Dendritic cell treated with granulocyte-macrophage colony-stimulating factor and Interleukin-4, amounts not matched to agents 40 ng/mL and 50 ng/mL, for 4 days (primary cell): Measurements from ENCODE around the gene SH3BP1.

Experiments
- H3K27ac Mint-ChIP-seq: one replicate; pipeline ENCODE4 v1.8.0; 2022; ENCODE audit warnings: mild to moderate bottlenecking, mixed read lengths
- H3K27me3 Mint-ChIP-seq: one replicate; pipeline ENCODE4 v1.8.0; 2022; ENCODE audit warnings: mild to moderate bottlenecking, mixed read lengths
- H3K36me3 Mint-ChIP-seq: one replicate; pipeline ENCODE4 v1.8.0; 2022; ENCODE audit warnings: low read depth, mixed read lengths
- H3K4me1 Mint-ChIP-seq: one replicate; pipeline ENCODE4 v1.8.0; 2022; ENCODE audit warnings: low read depth, mixed read lengths
- H3K4me3 Mint-ChIP-seq: one replicate; pipeline ENCODE4 v1.8.0; 2022; ENCODE audit warnings: mild to moderate bottlenecking, moderate library complexity, mixed read lengths
- H3K9me3 Mint-ChIP-seq: one replicate; pipeline ENCODE4 v1.8.0; 2022; ENCODE audit warnings: mixed read lengths
- intact Hi-C: fragments of 100-400 bp; cut with micrococcal nuclease; formaldehyde crosslinking; loops from one replicate; pipeline ENCODE4 v1.15.0; 2022

The SH3BP1 gene

DNA sequence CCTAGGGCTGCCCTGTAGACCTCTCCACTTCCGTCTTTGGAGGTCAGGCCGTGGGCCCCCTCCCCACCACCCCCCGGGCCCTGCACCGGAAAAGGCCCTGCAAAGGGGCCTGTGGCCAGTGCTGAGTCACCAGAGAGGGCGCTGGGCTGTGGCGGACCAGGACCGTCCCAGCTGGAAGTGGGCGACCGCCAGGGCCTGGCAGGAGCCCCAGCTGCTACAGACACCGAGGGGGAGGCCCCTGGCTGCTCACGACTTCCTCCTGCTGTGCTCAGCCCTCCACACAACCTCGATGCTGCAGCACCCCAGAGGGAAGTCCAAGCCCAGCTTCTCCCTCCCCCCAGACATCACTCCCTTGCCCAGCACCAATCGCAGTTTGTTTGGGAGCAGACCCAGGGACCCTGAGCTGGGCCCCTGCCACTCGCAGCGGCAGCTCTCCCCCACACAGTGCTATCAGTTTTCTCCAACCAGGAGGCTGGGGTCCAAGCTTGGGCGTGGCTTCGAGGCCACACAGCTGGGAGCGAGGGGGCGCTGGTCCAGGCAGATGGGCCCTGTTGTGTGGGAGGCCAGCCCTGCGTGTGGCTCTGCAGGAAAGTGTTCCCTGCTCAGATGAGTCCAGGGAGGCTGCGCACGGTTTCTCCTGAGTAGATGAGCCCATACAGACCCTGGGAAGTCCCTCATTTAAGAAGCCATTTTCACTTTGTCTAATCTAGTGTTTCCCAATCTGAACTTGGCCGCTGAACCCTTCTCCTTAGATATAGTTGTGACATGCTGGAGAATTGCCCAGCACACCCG lies 5.6 kb upstream of the SH3BP1 start:
- no peaks in the 10 kb centered on the region for H3K9me3 Mint-ChIP-seq
- intact Hi-C loops: loop anchor here (10.0 kb wide), 1 partner anchor 101 kb away; no protein-coding TSS in a partner anchor
- H3K4me1 Mint-ChIP-seq: peaks cover 82% of the 10 kb centered on the region
- H3K27me3 Mint-ChIP-seq: no peaks in the 10 kb centered on the region
- H3K4me3 Mint-ChIP-seq: peak overlapping the region; percentile 62
- peaks cover 48% of the 10 kb centered on the region for H3K36me3 Mint-ChIP-seq
- peak overlapping the region; percentile 87 for H3K27ac Mint-ChIP-seq

DNA sequence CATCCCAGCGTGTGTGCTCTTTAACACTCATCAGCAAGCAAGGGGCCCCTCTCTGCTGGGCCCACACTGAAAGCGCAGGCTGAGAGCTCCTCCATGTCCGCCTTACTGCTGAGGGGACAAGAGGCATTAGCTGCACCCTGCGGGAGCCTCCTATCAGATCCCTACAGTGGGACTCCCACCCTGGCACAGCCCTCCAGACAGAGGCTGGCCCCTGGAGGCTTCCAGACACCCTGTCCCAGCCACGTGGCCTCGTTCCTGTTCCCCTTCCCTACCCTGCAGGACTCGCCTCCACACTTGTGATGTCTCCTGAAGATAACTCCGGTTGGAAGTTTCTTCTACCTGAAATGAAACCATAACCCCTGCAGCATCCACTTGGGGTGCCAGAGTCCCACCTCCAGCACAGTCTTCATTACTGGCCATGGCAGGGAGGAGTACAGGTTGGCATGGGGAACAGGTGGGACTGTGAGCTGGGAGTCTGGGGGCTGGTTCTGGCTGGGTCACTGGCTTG lies 5.0 kb upstream of the SH3BP1 start:
- Mint-ChIP-seq H3K27me3 (no peaks in the 10 kb centered on the region), H3K4me1 (peaks cover 84% of the 10 kb centered on the region), H3K36me3 (peaks cover 47% of the 10 kb centered on the region), H3K27ac (peak overlapping the region; percentile 87), H3K4me3 (peak overlapping the region; percentile 62), H3K9me3 (no peaks in the 10 kb centered on the region)
- intact Hi-C loops: loop anchor here (10.0 kb wide), 1 partner anchor 100 kb away; no protein-coding TSS in a partner anchor

GRCh38 chr22:37635157-37635556 lies 4.3 kb upstream of the SH3BP1 start:
- peak overlapping the region; percentile 87 for H3K27ac Mint-ChIP-seq

GRCh38 chr22:37636186-37636948 lies 3.1 kb upstream of the SH3BP1 start:
- Mint-ChIP-seq H3K4me1 (peaks cover 80% of the 10 kb centered on the region), H3K9me3 (no peaks in the 10 kb centered on the region), H3K4me3 (peak overlapping the region; percentile 32), H3K27ac (peak overlapping the region; percentile 87), H3K36me3 (peaks cover 43% of the 10 kb centered on the region), H3K27me3 (no peaks in the 10 kb centered on the region)
- intact Hi-C loops: loop anchor here (10.0 kb wide), 1 partner anchor 98 kb away; no protein-coding TSS in a partner anchor

More at GRCh38 chr22:37635157-37635556, 4.3 kb upstream of the SH3BP1 start:
- Mint-ChIP-seq H3K9me3 (no peaks in the 10 kb centered on the region), H3K4me1 (peaks cover 84% of the 10 kb centered on the region), H3K36me3 (peaks cover 43% of the 10 kb centered on the region), H3K27me3 (no peaks in the 10 kb centered on the region), H3K4me3 (peak overlapping the region; percentile 62)
- intact Hi-C loops: loop anchor here (10.0 kb wide), 1 partner anchor 100 kb away; no protein-coding TSS in a partner anchor

DNA sequence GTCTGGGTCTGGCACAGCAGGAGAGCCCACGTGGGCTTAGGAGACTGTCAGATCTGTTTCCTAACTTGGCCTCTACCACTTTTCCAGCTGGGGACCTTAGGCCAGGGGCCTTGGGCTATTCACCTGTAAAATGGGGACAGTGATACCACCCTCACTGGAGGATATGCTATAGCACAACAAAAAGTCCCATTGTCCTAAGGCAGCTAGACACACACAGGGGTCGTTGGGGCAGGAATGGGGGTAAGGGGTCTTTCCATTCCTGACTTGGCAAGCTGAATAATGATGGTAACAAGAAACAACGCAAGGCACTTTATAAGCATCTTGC lies 2.6 kb upstream of the SH3BP1 start:
- Mint-ChIP-seq H3K4me1 (peaks cover 80% of the 10 kb centered on the region), H3K9me3 (no peaks in the 10 kb centered on the region), H3K4me3 (peak overlapping the region; percentile 32), H3K27me3 (no peaks in the 10 kb centered on the region), H3K27ac (peak overlapping the region; percentile 87), H3K36me3 (peaks cover 43% of the 10 kb centered on the region)
- intact Hi-C loops: loop anchor here (10.0 kb wide), 1 partner anchor 98 kb away; no protein-coding TSS in a partner anchor

DNA sequence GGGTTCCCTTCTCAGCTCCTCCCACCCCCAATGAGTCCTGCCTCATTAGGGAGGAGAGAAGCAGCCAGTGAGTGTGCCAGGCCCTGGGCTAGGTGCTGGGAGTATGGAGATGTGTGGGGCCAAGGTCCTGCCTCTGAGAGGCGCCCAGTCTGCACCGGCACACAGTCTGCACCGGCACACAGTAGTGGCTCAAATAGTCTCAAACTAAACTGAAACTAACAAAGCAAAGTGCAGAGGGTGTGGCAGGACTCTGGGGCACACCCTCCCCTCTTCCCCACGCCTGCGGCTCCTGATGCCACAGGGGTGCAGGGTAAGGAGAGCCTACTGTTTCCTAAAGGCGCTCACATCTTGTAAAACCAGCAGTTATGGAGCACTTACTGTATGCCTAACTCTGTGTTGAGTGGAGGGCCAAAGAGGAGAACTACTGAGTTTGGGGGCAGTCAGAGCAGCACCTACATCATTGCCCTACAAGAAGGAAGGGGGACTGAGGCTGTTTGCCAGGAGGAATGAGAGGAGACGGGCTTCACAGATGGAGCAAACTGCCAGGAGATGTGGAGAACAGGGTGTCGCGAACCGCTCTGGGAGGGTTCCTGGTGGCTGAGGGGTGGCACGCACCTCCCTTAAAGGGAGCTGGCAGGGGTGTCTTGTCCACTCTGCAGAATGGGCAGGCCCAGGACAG lies 939 bp upstream of the SH3BP1 start:
- Mint-ChIP-seq H3K27ac (peak overlapping the region; percentile 87), H3K9me3 (no peaks in the 10 kb centered on the region), H3K4me3 (peak overlapping the region; percentile 98), H3K27me3 (no peaks in the 10 kb centered on the region), H3K36me3 (peaks cover 44% of the 10 kb centered on the region), H3K4me1 (peaks cover 80% of the 10 kb centered on the region)
- intact Hi-C loops: loop anchor here (10.0 kb wide), 1 partner anchor 96 kb away; no protein-coding TSS in a partner anchor

- Mint-ChIP-seq H3K4me3 (peak overlapping the region; percentile 98), H3K4me1 (peaks cover 77% of the 10 kb centered on the region), H3K9me3 (no peaks in the 10 kb centered on the region), H3K27me3 (no peaks in the 10 kb centered on the region), H3K36me3 (peaks cover 59% of the 10 kb centered on the region), H3K27ac (peak overlapping the region; percentile 87)
- intact Hi-C loops: loop anchor here (5.0 to 10.0 kb wide), 2 partner anchors 42 to 95 kb away; no protein-coding TSS in a partner anchor
These were observed 512 bp downstream of the SH3BP1 start for GRCh38 chr22:37639771-37640590.

DNA sequence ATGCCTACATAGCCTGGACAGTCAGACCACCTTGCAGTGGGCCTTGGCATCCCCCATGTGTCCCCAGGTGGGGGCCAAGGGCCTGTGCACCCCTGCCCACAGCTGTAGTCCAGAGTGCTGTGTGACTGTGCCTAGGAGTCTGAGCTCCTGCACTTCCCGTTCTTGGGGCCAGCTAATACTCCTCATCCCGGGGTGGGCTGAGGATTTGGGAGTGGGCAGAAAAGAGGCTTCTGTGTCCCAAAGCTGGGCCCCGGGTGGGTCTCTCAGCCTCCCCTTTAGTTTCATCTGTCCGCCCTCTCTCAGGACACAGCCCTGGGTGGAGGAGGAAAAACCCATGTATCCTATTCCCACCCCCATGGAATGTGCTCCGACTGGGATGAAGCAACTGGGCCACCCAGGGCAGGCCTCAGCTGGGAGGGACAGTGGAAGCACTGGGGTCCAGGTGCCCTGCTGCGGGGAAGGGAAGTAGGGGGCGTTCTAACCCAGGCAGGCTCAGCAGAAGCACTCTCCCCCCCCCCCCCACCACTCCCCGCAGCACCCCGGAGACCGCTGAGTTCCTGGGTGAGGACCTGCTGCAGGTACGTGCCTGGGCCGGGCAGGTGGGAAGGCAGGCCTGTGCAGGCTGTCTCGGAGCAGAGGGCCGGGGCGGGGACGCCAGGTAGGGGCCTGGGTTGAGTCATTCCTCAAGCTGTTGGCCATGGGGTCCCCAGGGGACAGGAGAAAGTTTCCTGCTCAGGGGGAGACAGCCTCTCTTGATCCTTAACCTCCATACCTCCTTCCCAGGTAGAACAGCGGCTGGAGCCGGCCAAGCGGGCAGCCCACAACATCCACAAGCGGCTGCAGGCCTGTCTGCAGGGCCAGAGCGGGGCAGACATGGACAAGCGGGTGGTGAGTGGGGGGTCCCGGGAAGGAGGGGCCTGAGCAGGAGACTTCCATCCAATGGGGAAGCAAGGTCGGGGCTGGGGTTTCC lies 1.4 kb downstream of the SH3BP1 start:
- intact Hi-C loops: loop anchor here (5.0 kb wide), 1 partner anchor 41 kb away; no protein-coding TSS in a partner anchor
- Mint-ChIP-seq H3K4me3 (peak overlapping the region; percentile 98), H3K4me1 (peaks cover 76% of the 10 kb centered on the region), H3K36me3 (peaks cover 68% of the 10 kb centered on the region), H3K27ac (peak overlapping the region; percentile 87), H3K27me3 (no peaks in the 10 kb centered on the region), H3K9me3 (no peaks in the 10 kb centered on the region)

GRCh38 chr22:37641561-37641949 lies 2.1 kb downstream of the SH3BP1 start:
- Mint-ChIP-seq H3K4me3 (peak overlapping the region; percentile 98), H3K4me1 (peaks cover 71% of the 10 kb centered on the region), H3K9me3 (no peaks in the 10 kb centered on the region), H3K27me3 (no peaks in the 10 kb centered on the region), H3K27ac (no peak overlapping the region), H3K36me3 (peaks cover 74% of the 10 kb centered on the region)
- intact Hi-C loops: loop anchor here (5.0 kb wide), 1 partner anchor 41 kb away; no protein-coding TSS in a partner anchor

- Mint-ChIP-seq H3K36me3 (peaks cover 92% of the 10 kb centered on the region), H3K4me3 (peak overlapping the region; percentile 40), H3K4me1 (peaks cover 55% of the 10 kb centered on the region), H3K27ac (peak overlapping the region; percentile 71), H3K9me3 (no peaks in the 10 kb centered on the region), H3K27me3 (no peaks in the 10 kb centered on the region)
- intact Hi-C loops: loop anchor here (5.0 kb wide), 1 partner anchor 39 kb away; no protein-coding TSS in a partner anchor
These were observed 3.9 kb downstream of the SH3BP1 start for GRCh38 chr22:37643225-37643847.

GRCh38 chr22:37647317-37647716 lies 7.8 kb downstream of the SH3BP1 start:
- Mint-ChIP-seq H3K4me1 (peaks cover 35% of the 10 kb centered on the region), H3K9me3 (no peaks in the 10 kb centered on the region), H3K27me3 (no peaks in the 10 kb centered on the region), H3K36me3 (peaks cover 100% of the 10 kb centered on the region), H3K27ac (no peak overlapping the region), H3K4me3 (no peak overlapping the region)
- intact Hi-C loops: no loop called here
